Astrocyte (in vitro differentiated cells and primary cell): ENCODE data around the gene EXPH5. TPM values are rescaled to one million over a fixed set of nuclear protein-coding genes. Genes with fewer than 3 reads are reported as not detected.
A peak's percentile ranks its signal among the peaks of the same experiment; 100 is the strongest.

Experiments used
- DNase-seq: peaks from one replicate; pipeline ENCODE4 v3.0.0-alpha.2; 2010; ENCODE audit warnings: low read depth
- FAIRE-seq: peaks from 2 replicates; lab custom pipeline; 2011; peaks lifted over from hg19 to GRCh38; lab: Jason Lieb, UNC
- H2AFZ ChIP-seq: 2 replicates; pipeline ENCODE4 v1.6.0; 2012; ENCODE audit warnings: low read depth, low read length, inconsistent platforms
- H3K27ac ChIP-seq: 2 replicates; pipeline ENCODE4 v1.5.1; 2011; ENCODE audit warnings: low read depth, low read length, inconsistent platforms
- H3K27me3 ChIP-seq: 2 replicates; pipeline ENCODE4 v1.6.0; 2011; ENCODE audit warnings: low read length, inconsistent platforms; ENCODE audit not compliant: insufficient read depth
- H3K36me3 ChIP-seq: 2 replicates; pipeline ENCODE4 v1.5.1; 2011; ENCODE audit warnings: low read length, inconsistent platforms; ENCODE audit not compliant: insufficient read depth
- H3K4me1 ChIP-seq: 2 replicates; pipeline ENCODE4 v1.5.1; 2011; ENCODE audit warnings: low read length, inconsistent platforms; ENCODE audit not compliant: insufficient read depth
- H3K4me2 ChIP-seq: 2 replicates; pipeline ENCODE4 v1.6.0; 2012; ENCODE audit warnings: low read length, inconsistent platforms
- H3K4me3 ChIP-seq: 2 replicates; pipeline ENCODE4 v1.5.1; 2011; ENCODE audit warnings: low read depth, mild to moderate bottlenecking, low read length, inconsistent platforms; ENCODE audit not compliant: insufficient read depth
- H3K79me2 ChIP-seq: 2 replicates; pipeline ENCODE4 v1.6.0; 2012; ENCODE audit warnings: mild to moderate bottlenecking, low read length, inconsistent platforms; ENCODE audit not compliant: insufficient read depth
- H3K9ac ChIP-seq: 2 replicates; pipeline ENCODE4 v1.6.0; 2012; ENCODE audit warnings: mild to moderate bottlenecking, low read length, inconsistent platforms
- H3K9me3 ChIP-seq: 2 replicates; pipeline ENCODE4 v1.5.1; 2012; ENCODE audit warnings: low read depth, mild to moderate bottlenecking, low read length, inconsistent platforms; ENCODE audit not compliant: insufficient read depth
- H4K20me1 ChIP-seq: 2 replicates; pipeline ENCODE4 v1.6.0; 2012; ENCODE audit warnings: low read length, inconsistent platforms; ENCODE audit not compliant: insufficient read depth
- H3K27ac Mint-ChIP-seq: one replicate; pipeline ENCODE4 v1.8.0; 2021; ENCODE audit warnings: mild to moderate bottlenecking, mixed read lengths; ENCODE audit not compliant: unreplicated experiment
- H3K27me3 Mint-ChIP-seq: one replicate; pipeline ENCODE4 v1.8.0; 2021; ENCODE audit warnings: low read depth, mixed read lengths; ENCODE audit not compliant: unreplicated experiment
- H3K36me3 Mint-ChIP-seq: one replicate; pipeline ENCODE4 v1.8.0; 2021; ENCODE audit warnings: low read depth, mixed read lengths; ENCODE audit not compliant: unreplicated experiment
- H3K4me1 Mint-ChIP-seq: one replicate; pipeline ENCODE4 v1.8.0; 2021; ENCODE audit warnings: low read depth, mixed read lengths; ENCODE audit not compliant: unreplicated experiment
- H3K4me3 Mint-ChIP-seq: one replicate; pipeline ENCODE4 v1.8.0; 2021; ENCODE audit warnings: mild to moderate bottlenecking, moderate library complexity, mixed read lengths; ENCODE audit not compliant: unreplicated experiment
- H3K9me3 Mint-ChIP-seq: one replicate; pipeline ENCODE4 v1.8.0; 2021; ENCODE audit warnings: mild to moderate bottlenecking, mixed read lengths; ENCODE audit not compliant: unreplicated experiment
- EZH2 ChIP-seq: IDR thresholded peaks from 2 replicates; pipeline ENCODE4 v1.6.1; 2012; ENCODE audit warnings: mild to moderate bottlenecking, low read length, inconsistent platforms; ENCODE audit not compliant: insufficient read depth
- total RNA-seq: library from RNA; stranded (reverse); gene quantifications from 2 replicates; pipeline ENCODE4 v1.2.1, GENCODE V29; 2021
- TF ChIP-seq, protein P1 (sequence below): IDR thresholded peaks from 2 replicates; pipeline ENCODE4 v1.5.1; 2011; ENCODE audit warnings: low read depth, mild to moderate bottlenecking, inconsistent platforms, low read length, moderate library complexity; ENCODE audit not compliant: insufficient read depth

Gene EXPH5
- total RNA-seq, 1 donor from 2014 or later, result 7.9 TPM

DNA sequence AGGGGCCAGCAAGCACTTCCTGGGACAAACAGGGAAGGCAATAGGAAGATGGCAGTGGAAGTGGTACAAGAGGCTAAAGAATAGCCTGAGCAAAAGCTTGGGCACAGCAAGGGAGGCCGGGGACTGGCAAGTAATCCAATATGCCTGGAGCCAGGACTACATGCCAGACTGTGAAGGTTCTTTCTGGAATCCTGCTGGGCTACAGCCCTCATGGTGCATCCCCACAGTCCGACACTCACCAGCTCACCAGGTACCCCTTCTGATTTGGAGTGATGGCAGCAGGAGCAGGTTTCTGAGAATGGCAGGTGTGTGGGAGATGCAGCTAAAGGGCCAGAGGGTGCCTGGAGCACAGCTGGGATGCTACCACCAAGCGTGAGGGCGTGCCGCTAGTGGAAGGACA, 63.1 kb downstream of the EXPH5 start:
- no peak overlapping the region for H3K27ac ChIP-seq

DNA sequence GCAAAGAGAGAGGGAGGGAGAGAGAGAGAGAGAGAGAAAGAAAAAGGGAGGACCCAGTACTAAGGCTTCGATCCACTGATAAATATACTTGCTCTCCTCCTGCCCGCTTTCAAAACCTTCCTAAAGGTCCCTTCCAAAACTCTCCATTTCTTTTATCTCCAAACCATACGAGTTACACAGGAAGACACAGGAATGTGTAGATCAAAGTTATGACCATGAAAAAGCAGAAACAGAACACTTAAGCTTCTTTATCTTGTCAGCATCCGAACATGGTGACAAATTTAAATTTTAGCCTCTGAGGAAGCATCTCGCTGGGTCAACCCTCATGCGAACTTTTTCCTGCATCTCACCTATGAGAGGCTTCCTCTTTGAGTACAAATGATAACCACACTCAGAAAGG, 66.2 kb downstream of the EXPH5 start:
- Histone ChIP-seq H3K9ac (no peak overlapping the region), H3K4me3 (no peak overlapping the region), H3K27me3 (no peaks in the 10 kb centered on the region), H4K20me1 (no peaks in the 10 kb centered on the region), H3K79me2 (no peaks in the 10 kb centered on the region), H2AFZ (no peak overlapping the region), H3K9me3 (no peaks in the 10 kb centered on the region), H3K4me2 (no peak overlapping the region), H3K4me1 (no peaks in the 10 kb centered on the region), H3K36me3 (no peaks in the 10 kb centered on the region), H3K27ac (no peak overlapping the region)
- Mint-ChIP-seq H3K27ac (no peak overlapping the region), H3K36me3 (peaks cover 2% of the 10 kb centered on the region), H3K9me3 (no peaks in the 10 kb centered on the region), H3K27me3 (no peaks in the 10 kb centered on the region), H3K4me3 (no peak overlapping the region), H3K4me1 (no peaks in the 10 kb centered on the region)
- FAIRE-seq (no peak), DNase-seq (no peak)
- TF ChIP-seq, protein P1, sequence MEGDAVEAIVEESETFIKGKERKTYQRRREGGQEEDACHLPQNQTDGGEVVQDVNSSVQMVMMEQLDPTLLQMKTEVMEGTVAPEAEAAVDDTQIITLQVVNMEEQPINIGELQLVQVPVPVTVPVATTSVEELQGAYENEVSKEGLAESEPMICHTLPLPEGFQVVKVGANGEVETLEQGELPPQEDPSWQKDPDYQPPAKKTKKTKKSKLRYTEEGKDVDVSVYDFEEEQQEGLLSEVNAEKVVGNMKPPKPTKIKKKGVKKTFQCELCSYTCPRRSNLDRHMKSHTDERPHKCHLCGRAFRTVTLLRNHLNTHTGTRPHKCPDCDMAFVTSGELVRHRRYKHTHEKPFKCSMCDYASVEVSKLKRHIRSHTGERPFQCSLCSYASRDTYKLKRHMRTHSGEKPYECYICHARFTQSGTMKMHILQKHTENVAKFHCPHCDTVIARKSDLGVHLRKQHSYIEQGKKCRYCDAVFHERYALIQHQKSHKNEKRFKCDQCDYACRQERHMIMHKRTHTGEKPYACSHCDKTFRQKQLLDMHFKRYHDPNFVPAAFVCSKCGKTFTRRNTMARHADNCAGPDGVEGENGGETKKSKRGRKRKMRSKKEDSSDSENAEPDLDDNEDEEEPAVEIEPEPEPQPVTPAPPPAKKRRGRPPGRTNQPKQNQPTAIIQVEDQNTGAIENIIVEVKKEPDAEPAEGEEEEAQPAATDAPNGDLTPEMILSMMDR, result no peak
- no peak for TF ChIP-seq EZH2

More for the DNA sequence above, 63.1 kb downstream of the EXPH5 start:
- no peaks in the 10 kb centered on the region for H3K27me3 ChIP-seq
- TF ChIP-seq, protein P1, result no peak
- TF ChIP-seq EZH2, result no peak
- no peak for DNase-seq
- H4K20me1 ChIP-seq, result no peaks in the 10 kb centered on the region
- H3K4me3 ChIP-seq, result no peak overlapping the region
- no peak for FAIRE-seq
- no peaks in the 10 kb centered on the region for H3K36me3 ChIP-seq
- H3K4me2 ChIP-seq, result no peak overlapping the region
- no peaks in the 10 kb centered on the region for H3K27me3 Mint-ChIP-seq
- H3K79me2 ChIP-seq, result no peaks in the 10 kb centered on the region
- H3K9me3 ChIP-seq, result no peaks in the 10 kb centered on the region
- no peak overlapping the region for H2AFZ ChIP-seq
- H3K9ac ChIP-seq, result no peak overlapping the region
- no peaks in the 10 kb centered on the region for H3K36me3 Mint-ChIP-seq
- no peak overlapping the region for H3K4me3 Mint-ChIP-seq
- no peaks in the 10 kb centered on the region for H3K4me1 ChIP-seq
- H3K27ac Mint-ChIP-seq, result peak overlapping the region; percentile 3
- H3K4me1 Mint-ChIP-seq, result no peaks in the 10 kb centered on the region
- H3K9me3 Mint-ChIP-seq, result no peaks in the 10 kb centered on the region

- Mint-ChIP-seq H3K27ac (no peak overlapping the region), H3K27me3 (no peaks in the 10 kb centered on the region), H3K4me1 (no peaks in the 10 kb centered on the region), H3K9me3 (no peaks in the 10 kb centered on the region), H3K36me3 (peaks cover 2% of the 10 kb centered on the region), H3K4me3 (no peak overlapping the region)
- no peaks in the 10 kb centered on the region for H3K79me2 ChIP-seq
- no peak for DNase-seq
- H4K20me1 ChIP-seq, result no peaks in the 10 kb centered on the region
- H3K27me3 ChIP-seq, result no peaks in the 10 kb centered on the region
- H3K36me3 ChIP-seq, result no peaks in the 10 kb centered on the region
- no peak overlapping the region for H2AFZ ChIP-seq
- H3K9ac ChIP-seq, result no peak overlapping the region
- TF ChIP-seq, protein P1, result no peak
- TF ChIP-seq EZH2, result no peak
- no peak overlapping the region for H3K4me2 ChIP-seq
- no peak overlapping the region for H3K27ac ChIP-seq
- no peaks in the 10 kb centered on the region for H3K9me3 ChIP-seq
- H3K4me1 ChIP-seq, result no peaks in the 10 kb centered on the region
- no peak for FAIRE-seq
- H3K4me3 ChIP-seq, result no peak overlapping the region
Observed at GRCh38 chr11:108525161-108525560, 68.4 kb downstream of the EXPH5 start.
